ENCODE data around the gene FIBIN.
A peak's percentile ranks its signal among the peaks of the same experiment; 100 is the strongest.

Gene FIBIN

DNA sequence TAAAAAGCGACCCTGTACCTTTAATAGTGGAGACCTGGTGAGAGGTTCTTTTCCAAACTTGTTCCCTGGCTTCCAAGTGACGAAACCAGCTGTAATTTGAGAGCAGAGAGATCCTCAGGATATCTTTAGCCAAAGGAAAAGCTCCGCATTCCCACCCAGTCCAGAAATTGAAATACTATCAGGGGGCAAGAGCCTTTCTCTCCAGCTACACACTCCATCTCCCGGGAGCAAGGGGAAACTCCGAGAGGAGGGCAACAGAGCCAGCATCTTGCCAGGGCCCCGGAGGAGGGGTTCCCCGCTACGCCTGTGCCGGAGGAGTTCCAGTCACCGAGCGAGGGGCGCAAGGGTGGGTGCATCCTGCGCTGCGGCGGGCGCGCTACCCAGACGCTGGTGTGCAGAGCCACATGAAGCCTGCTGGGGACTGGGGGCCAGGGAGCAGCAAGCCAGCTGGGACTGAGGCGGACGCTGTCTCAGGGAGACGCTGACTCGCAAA lies at the start of gene FIBIN:
TSS of gene FIBIN (plus strand) at position 148 of the 493 bp plus-strand sequence. CDS start 415 bp downstream, outside the sequence.
- DNase-seq (ENCODE audit: low read depth), result no peak
- peak within 1 kb of the TSS; percentile 81 for H3K4me3 ChIP-seq (ENCODE audit: control insufficient read depth, low read depth, low read length)

DNA sequence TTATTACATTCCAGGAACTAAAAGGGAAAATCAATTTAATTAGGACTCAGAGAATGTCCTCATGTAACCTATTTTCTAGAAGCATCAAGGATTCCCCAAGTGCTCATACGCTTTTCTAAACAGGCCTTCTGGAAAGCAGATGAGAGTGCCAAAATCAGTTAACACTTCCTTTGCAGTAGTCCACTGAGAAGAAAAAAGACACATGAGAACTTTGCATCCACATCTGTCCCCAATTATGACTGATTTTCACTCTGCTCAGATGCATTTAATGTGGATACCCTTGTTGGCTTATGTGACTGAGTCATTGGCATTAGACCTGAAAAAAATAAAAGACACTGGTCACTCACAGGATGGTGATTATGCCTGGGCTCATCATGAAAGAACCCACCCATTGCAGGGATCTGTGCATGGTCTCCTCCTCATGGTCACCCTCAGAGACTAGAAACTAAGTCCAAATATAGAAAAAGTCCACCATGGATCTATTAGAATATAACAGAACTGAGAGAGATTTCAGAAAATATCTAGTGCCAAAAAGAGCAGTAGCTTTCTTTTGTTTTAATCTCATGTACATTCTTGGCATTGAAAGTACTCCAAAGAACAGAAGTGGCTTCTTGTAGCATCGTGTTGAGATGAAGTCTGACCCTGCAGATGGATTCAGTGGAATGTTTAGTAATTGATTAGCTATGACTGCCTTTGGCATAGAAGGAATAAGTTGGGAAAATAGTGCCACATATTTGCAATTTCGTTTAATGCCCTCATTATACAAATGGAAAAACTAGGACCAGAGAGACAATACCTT lies 48.8 kb upstream of the FIBIN start:
- peak; percentile 52 for DNase-seq (ENCODE audit: low read depth)
- TF ChIP-seq, protein P1, sequence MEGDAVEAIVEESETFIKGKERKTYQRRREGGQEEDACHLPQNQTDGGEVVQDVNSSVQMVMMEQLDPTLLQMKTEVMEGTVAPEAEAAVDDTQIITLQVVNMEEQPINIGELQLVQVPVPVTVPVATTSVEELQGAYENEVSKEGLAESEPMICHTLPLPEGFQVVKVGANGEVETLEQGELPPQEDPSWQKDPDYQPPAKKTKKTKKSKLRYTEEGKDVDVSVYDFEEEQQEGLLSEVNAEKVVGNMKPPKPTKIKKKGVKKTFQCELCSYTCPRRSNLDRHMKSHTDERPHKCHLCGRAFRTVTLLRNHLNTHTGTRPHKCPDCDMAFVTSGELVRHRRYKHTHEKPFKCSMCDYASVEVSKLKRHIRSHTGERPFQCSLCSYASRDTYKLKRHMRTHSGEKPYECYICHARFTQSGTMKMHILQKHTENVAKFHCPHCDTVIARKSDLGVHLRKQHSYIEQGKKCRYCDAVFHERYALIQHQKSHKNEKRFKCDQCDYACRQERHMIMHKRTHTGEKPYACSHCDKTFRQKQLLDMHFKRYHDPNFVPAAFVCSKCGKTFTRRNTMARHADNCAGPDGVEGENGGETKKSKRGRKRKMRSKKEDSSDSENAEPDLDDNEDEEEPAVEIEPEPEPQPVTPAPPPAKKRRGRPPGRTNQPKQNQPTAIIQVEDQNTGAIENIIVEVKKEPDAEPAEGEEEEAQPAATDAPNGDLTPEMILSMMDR (IDR thresholded peaks at IDR 0.05; ENCODE audit: control insufficient read depth, insufficient read depth, low read depth, low read length, missing control alignments), result no peak
- no peak overlapping the region for H3K4me3 ChIP-seq (ENCODE audit: control insufficient read depth, low read depth, low read length)

More for the DNA sequence above, at the start of gene FIBIN:
- TF ChIP-seq, protein P1 (IDR thresholded peaks at IDR 0.05; ENCODE audit: control insufficient read depth, insufficient read depth, low read depth, low read length, missing control alignments), result no peak

DNA sequence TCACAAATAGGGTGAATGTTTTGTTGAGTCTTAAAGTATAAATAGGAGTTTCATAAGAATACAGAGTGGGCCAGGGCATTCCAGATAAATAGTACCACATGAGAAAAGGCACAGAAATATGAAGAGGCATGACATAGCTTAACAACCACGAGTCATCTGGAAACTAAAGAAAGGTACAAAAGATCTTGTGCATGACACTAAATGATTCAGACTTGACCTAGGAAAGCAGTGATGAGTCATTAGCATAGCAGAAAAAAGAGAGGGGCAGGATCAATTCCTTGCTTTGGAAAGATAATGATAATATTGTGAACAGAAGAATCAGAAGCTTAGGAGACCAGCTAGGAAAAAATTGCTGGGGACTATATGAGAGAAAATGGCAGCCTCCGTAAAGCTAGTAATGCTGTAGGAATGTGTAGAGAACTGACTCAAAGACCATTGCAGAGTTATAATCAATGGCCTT lies 47.6 kb upstream of the FIBIN start:
- TF ChIP-seq, protein P1 (IDR thresholded peaks at IDR 0.05; ENCODE audit: control insufficient read depth, insufficient read depth, low read depth, low read length, missing control alignments), result no peak
- no peak for DNase-seq (ENCODE audit: low read depth)
- H3K4me3 ChIP-seq (ENCODE audit: control insufficient read depth, low read depth, low read length), result no peak overlapping the region

DNA sequence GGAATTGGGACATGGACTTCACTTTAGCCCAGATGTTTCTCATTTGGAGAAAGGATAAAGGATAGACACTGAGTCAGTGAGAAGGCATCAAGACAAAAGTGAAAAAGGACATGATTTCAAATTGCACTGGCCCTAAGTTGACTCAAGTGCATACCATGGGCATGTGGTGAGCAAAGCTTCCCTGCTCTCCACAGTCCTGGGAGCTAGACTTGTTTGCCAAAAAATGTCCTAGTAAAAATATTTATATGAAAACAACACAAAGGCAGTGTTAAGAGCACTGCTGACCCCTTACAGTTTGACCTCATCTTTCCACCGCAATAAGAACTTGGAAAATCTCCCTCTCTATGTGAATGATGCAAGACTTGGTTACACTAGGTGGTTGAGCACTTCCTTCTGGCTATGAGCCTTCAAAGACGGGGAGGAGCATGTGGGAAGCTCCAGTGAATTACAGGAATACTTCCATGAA lies 46.5 kb upstream of the FIBIN start:
- H3K4me3 ChIP-seq (ENCODE audit: control insufficient read depth, low read depth, low read length), result no peak overlapping the region
- TF ChIP-seq, protein P1 (IDR thresholded peaks at IDR 0.05; ENCODE audit: control insufficient read depth, insufficient read depth, low read depth, low read length, missing control alignments), result no peak
- peak; percentile 100 for DNase-seq (ENCODE audit: low read depth)

DNA sequence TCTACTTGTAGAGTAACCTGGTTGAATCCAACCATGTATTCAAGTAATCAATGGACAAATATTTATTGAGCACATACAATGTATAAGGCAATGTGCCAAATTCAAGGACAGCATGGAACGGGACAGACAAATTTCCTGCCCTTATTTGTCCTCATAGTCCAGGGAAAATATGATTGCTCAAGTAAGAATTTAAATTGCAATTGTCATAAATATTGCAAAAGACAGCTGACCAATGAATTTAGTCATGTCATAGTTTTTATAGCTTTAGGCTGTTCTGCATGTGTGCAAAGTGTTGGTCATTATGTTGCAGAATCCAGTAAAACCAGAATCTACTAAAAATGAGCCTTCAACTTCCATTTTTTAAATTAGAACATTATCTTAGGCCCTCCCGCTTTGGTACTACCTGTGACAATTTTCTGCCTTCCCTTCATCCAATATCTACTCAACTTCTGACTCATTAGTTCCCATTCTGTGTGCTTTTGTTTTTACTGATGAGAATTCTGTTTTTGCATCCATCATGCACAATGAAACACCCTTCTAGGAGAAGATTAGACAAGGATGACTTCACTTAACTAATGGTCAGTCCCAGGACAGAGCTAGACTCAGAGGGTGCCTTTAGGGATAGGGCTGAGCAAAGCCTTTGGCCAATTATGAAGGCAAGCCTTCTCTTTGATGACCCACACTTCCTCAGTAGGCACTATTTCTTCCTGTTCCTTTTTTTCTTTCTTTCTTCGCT lies 45.8 kb upstream of the FIBIN start:
- peak; percentile 71 for DNase-seq (ENCODE audit: low read depth)
- TF ChIP-seq, protein P1 (IDR thresholded peaks at IDR 0.05; ENCODE audit: control insufficient read depth, insufficient read depth, low read depth, low read length, missing control alignments), result no peak
- H3K4me3 ChIP-seq (ENCODE audit: control insufficient read depth, low read depth, low read length), result no peak overlapping the region

DNA sequence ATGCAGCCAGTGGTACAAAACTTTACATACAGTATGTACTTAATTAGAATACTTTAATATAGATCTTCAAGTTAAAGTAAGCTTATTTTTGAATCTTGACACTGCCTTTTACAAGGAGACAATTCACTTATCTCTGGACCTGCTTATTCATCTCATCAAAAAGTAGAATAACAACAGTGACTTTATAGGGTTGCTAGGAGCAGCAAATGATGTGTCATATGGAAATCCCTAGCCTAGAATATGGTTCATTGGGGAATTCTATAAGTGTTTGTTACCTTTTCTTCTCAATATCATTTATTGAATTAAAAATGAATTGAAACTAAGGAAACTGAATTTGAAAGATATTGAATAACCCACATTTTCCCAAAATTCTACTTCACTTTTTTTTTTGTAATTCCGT lies 45.0 kb upstream of the FIBIN start:
- TF ChIP-seq, protein P1 (IDR thresholded peaks at IDR 0.05; ENCODE audit: control insufficient read depth, insufficient read depth, low read depth, low read length, missing control alignments), result no peak
- DNase-seq (ENCODE audit: low read depth), result no peak
- H3K4me3 ChIP-seq (ENCODE audit: control insufficient read depth, low read depth, low read length), result no peak overlapping the region

Measured in AG09309 (cell line).